Gastroesophageal sphincter (tissue), 4 donors: ENCODE results near the gene RAB21. TPM values are rescaled to one million over a fixed set of nuclear protein-coding genes. Genes with fewer than 3 reads are reported as not detected.

ENCODE experiments used
- ATAC-seq: fragments of 150-250 bp; one replicate; pipeline ENCODE4 v1.9.1; 2016; ENCODE audit warnings: mild to moderate bottlenecking, moderate library complexity
- H3K27ac ChIP-seq, 4 donors: fragments of 200-600 bp; sonication (generic) in 3 of 4; 1 replicate in 3 of 4; 2 replicates in 1 of 4; pipeline ENCODE4 v1.5.1; 2016 to 2019
- H3K27me3 ChIP-seq: fragments of 200-600 bp; sonication (generic); one replicate; pipeline ENCODE4 v1.5.1; 2019
- H3K36me3 ChIP-seq, 2 donors: fragments of 200-600 bp; sonication (generic); one replicate each; pipeline ENCODE4 v1.5.1; 2019; ENCODE audit warnings: control low read depth in 1 of 2
- H3K4me1 ChIP-seq, 3 donors: fragments of 200-600 bp; sonication (generic); 1 replicate in 2 of 3; 2 replicates in 1 of 3; pipeline ENCODE4 v1.5.1; 2016 to 2019; ENCODE audit warnings: control low read depth in 2 of 3
- H3K4me3 ChIP-seq, 2 donors: fragments of 200-600 bp; sonication (generic); one replicate each; pipeline ENCODE4 v1.5.1; 2019; ENCODE audit warnings: mild to moderate bottlenecking in 1 of 2, moderate library complexity in 1 of 2
- H3K9me3 ChIP-seq, 3 donors: fragments of 200-600 bp; sonication (generic); one replicate each; pipeline ENCODE4 v1.5.1; 2017 to 2019; ENCODE audit warnings: control low read depth in 2 of 3
- EP300 ChIP-seq: sonication (generic); formaldehyde crosslinking; IDR thresholded peaks from one replicate; pipeline ENCODE4 v1.6.1; 2017; ENCODE audit warnings: antibody characterized with exemption, mild to moderate bottlenecking
- POLR2A ChIP-seq, 2 donors: fragments of 450-650 bp; IDR thresholded peaks; one replicate each; pipeline ENCODE4 v1.6.1; 2017; ENCODE audit warnings: antibody characterized with exemption in 2 of 2, mild to moderate bottlenecking in 2 of 2, moderate library complexity in 1 of 2
- POLR2AphosphoS5 ChIP-seq: sonication (generic); formaldehyde crosslinking; IDR thresholded peaks from one replicate; pipeline ENCODE4 v1.6.1; 2017; ENCODE audit warnings: antibody characterized with exemption
- WGBS, 2 donors: methylation state at CpG; one replicate each; pipeline ENCODE4 v1.1.5; 2018; ENCODE audit warnings: low coverage in 1 of 2; 5-methylcytosine and 5-hydroxymethylcytosine counted together
- total RNA-seq, 4 donors: library from RNA; depleted of rRNA; stranded (reverse); fragments of >200 nt; gene quantifications; one replicate each; pipeline ENCODE4 v1.1.0, GENCODE V29; 2016
- TF ChIP-seq, protein P1 (sequence below), 4 experiments: fragments of 200-600 bp in 2 of 4; fragments of 450-650 bp in 2 of 4; sonication (generic) in 1 of 4; IDR thresholded peaks; one replicate each; pipeline ENCODE4 v1.5.1; 2017 to 2019; ENCODE audit warnings: antibody characterized with exemption in 4 of 4, mild to moderate bottlenecking in 2 of 4, moderate library complexity in 2 of 4

Gene RAB21
- total RNA-seq, 4 donors from 2014 or later, result 31.9 to 85.1 (median 45.8) TPM

DNA sequence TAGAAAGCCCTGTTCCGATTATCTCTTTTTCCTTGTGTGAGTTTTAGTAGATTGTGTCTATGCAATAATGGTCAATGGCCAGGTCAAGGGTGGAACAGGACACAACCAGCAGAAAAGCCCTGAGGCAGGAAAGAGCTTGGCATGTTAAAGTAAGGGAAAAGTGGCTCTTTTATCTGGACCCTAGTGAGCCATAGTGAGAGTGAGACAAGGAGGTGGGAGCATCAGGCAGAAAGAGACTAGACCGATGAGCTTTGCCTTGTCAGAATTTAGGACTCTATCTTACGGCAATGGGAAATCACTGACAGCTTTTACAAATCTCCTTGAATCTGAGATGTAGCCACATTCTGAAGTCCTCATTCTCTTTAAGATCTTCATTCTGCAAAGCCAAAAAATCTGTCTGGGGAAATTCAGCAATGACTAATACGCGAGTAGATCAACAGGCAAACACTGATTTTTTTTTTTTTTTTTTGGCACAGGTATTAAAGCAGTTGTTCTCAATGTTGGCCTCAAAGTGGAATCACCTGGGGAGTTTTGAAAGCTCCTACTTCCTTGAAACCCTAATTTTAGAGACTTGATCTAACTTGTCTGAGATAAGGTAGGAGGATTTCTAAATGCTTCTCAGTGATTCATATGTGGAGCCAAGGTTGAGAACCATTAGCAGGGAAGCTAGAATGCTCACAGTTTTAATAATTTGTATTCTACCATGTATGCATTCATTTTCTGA lies 34.9 kb upstream of the RAB21 start:
- Histone ChIP-seq H3K4me3 (no peak overlapping the region), H3K4me1 (no peaks in the 10 kb centered on the region), H3K27me3 (no peaks in the 10 kb centered on the region), H3K36me3 (no peaks in the 10 kb centered on the region), H3K27ac (no peak overlapping the region), H3K9me3 (peaks cover 0 to 2% (median 0%) of the 10 kb centered on the region in 3 donors)
- no peak for ATAC-seq
- TF ChIP-seq, protein P1, sequence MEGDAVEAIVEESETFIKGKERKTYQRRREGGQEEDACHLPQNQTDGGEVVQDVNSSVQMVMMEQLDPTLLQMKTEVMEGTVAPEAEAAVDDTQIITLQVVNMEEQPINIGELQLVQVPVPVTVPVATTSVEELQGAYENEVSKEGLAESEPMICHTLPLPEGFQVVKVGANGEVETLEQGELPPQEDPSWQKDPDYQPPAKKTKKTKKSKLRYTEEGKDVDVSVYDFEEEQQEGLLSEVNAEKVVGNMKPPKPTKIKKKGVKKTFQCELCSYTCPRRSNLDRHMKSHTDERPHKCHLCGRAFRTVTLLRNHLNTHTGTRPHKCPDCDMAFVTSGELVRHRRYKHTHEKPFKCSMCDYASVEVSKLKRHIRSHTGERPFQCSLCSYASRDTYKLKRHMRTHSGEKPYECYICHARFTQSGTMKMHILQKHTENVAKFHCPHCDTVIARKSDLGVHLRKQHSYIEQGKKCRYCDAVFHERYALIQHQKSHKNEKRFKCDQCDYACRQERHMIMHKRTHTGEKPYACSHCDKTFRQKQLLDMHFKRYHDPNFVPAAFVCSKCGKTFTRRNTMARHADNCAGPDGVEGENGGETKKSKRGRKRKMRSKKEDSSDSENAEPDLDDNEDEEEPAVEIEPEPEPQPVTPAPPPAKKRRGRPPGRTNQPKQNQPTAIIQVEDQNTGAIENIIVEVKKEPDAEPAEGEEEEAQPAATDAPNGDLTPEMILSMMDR (IDR thresholded peaks at IDR 0.05), result no peak
- TF ChIP-seq POLR2AphosphoS5 (no peak), POLR2A (IDR thresholded peaks at IDR 0.05) (no peak), EP300 (no peak)
- 76 to 93% methylated on average over 5 of the region's 5 CpGs for WGBS, 2 donors

- Histone ChIP-seq H3K4me1 (no peaks in the 10 kb centered on the region), H3K27ac (no peak overlapping the region), H3K4me3 (no peak overlapping the region), H3K27me3 (no peaks in the 10 kb centered on the region), H3K36me3 (no peaks in the 10 kb centered on the region), H3K9me3 (no peaks in the 10 kb centered on the region)
- TF ChIP-seq, protein P1 (IDR thresholded peaks at IDR 0.05), result no peak
- TF ChIP-seq EP300 (no peak), POLR2A (IDR thresholded peaks at IDR 0.05) (no peak), POLR2AphosphoS5 (no peak)
- WGBS, 2 donors, result 78 to 94% methylated on average over 2 to 3 of the region's 4 CpGs
- ATAC-seq, result peak; percentile 34
Measured at GRCh38 chr12:71721783-71722505, 32.7 kb upstream of the RAB21 start.

- Histone ChIP-seq H3K9me3 (no peaks in the 10 kb centered on the region), H3K27me3 (no peaks in the 10 kb centered on the region), H3K36me3 (no peaks in the 10 kb centered on the region), H3K4me3 (no peak overlapping the region), H3K4me1 (no peaks in the 10 kb centered on the region), H3K27ac (no peak overlapping the region)
- ATAC-seq, result peak; percentile 74
- WGBS, 2 donors, result 65 to 72% methylated on average over 3 of the region's 3 CpGs
- TF ChIP-seq EP300, result no peak
- TF ChIP-seq POLR2AphosphoS5, result no peak
- TF ChIP-seq, protein P1 (IDR thresholded peaks at IDR 0.05), result no peak
- no peak for TF ChIP-seq POLR2A (IDR thresholded peaks at IDR 0.05)
Measured at GRCh38 chr12:71725011-71725410, 29.7 kb upstream of the RAB21 start.

DNA sequence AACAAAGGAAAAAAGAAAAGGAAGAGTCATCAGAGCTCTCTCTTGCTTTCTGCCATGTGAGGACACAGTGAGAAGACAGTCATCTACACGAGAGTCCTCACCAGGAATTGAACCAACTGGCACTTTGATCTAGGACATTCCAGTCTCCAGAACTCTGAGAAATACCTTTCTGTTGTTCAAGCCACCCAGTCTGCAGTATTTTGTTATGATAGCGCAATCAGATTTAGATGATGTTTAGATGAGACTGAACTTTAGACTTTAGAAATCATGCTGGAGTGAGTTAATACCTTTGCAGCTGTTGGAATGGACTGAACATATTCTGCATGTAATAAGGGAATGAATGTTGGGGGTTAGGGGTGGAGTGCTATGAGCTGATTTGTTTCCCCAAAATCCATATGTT lies 28.1 kb upstream of the RAB21 start:
- no peaks in the 10 kb centered on the region for H3K4me1 ChIP-seq
- no peak overlapping the region for H3K27ac ChIP-seq
- 55 to 80% methylated on average over 1 to 2 of the region's 2 CpGs for WGBS, 2 donors
- no peak for TF ChIP-seq POLR2A (IDR thresholded peaks at IDR 0.05)
- TF ChIP-seq, protein P1 (IDR thresholded peaks at IDR 0.05), result no peak
- no peak for TF ChIP-seq EP300
- TF ChIP-seq POLR2AphosphoS5, result no peak
- no peaks in the 10 kb centered on the region for H3K9me3 ChIP-seq
- H3K4me3 ChIP-seq, result no peak overlapping the region
- no peaks in the 10 kb centered on the region for H3K36me3 ChIP-seq
- ATAC-seq, result no peak
- H3K27me3 ChIP-seq, result no peaks in the 10 kb centered on the region

DNA sequence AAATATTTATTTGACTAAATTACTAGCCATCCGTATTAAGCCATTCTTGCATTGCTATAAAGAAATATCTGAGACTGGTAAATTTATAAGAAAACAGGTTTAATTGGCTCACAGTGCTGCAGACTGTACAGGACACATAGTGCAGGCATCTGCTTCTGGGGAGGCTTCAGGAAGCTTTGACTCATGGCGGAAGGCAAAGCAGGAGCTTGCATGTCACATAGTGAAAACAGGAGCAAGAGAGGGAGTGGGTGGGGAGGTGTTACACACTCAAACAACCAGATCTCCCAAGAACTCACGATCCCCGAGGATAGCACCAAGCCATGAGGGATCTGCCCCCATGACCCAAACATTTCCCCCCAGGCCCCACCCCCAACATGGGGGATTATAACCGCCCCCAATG lies 26.7 kb upstream of the RAB21 start:
- no peaks in the 10 kb centered on the region for H3K9me3 ChIP-seq
- H3K27ac ChIP-seq, result no peak overlapping the region
- ATAC-seq, result no peak
- no peaks in the 10 kb centered on the region for H3K36me3 ChIP-seq
- TF ChIP-seq EP300, result no peak
- TF ChIP-seq, protein P1 (IDR thresholded peaks at IDR 0.05), result no peak
- TF ChIP-seq POLR2A (IDR thresholded peaks at IDR 0.05), result no peak
- TF ChIP-seq POLR2AphosphoS5, result no peak
- no peaks in the 10 kb centered on the region for H3K27me3 ChIP-seq
- H3K4me3 ChIP-seq, result no peak overlapping the region
- no peaks in the 10 kb centered on the region for H3K4me1 ChIP-seq
- WGBS, 2 donors, result 50 to 73% methylated on average over 2 to 4 of the region's 5 CpGs
